ENCODE measurements around the gene RABAC1. TPM values are rescaled to one million over a fixed set of nuclear protein-coding genes. Genes with fewer than 3 reads are reported as not detected.
A peak's percentile ranks its signal among the peaks of the same experiment; 100 is the strongest.

Gene RABAC1
- total and polyA plus RNA-seq, 2 experiments from 2014 or later = 151 to 206 TPM

DNA sequence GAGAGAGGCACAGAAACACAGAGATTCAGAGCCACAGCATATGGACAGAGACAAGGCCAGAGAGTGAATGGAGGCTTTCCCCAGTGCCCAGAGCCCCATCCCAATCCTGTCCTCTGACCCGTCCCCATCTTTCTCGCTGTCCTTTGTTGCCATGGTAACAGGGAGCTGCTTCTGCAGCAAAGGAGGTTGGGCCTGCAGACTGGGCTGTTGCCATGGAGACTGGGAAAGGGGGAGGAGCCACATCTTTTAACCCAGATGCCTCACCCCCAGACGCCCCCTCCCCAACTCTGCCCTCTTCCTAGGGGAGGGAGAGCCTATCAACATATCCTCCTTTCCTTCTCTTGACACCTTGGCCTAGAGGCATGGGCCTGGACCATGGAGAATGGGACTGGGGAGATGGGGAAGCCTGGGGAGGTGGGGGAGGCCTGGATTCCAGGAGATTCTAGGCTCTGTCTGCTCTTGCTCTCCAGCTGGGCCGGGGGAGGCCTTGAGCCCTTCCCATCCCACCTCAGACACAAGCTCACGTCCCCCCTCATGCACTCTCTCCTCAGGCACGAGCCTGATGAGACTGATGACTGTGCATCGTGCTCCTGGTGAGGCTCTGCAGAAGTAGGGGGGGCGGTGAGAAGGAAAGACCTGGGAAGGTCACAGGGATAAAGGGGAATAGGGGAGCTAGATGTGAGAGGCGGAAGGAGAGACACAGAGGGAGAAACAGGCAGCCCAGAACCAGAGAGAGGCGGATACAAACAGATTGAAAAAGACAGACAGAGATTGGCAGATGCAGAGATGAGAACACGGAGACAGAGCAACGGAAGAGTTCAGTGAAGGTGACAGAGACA, 37.1 kb upstream of the RABAC1 start (continued):
- TF ChIP-seq REST (IDR thresholded peaks at IDR 0.05; ENCODE audit: unreplicated experiment) (no peak), EZH2phosphoT487 (IDR thresholded peaks at IDR 0.05; ENCODE audit: unreplicated experiment) (no peak), POLR2AphosphoS5 (IDR thresholded peaks at IDR 0.05; ENCODE audit: low read depth) (no peak), ZNF331 (CRISPR knock-in tag; IDR thresholded peaks at IDR 0.05; ENCODE audit: low read depth) (no peak), JUNB (IDR thresholded peaks at IDR 0.05; ENCODE audit: unreplicated experiment) (no peak), ZNF114 (CRISPR knock-in tag; IDR thresholded peaks at IDR 0.05) (no peak)

- Histone ChIP-seq H3K4me2 (no peak overlapping the region; the same call in 1 of the 2 replicates), H3K4me1 (ENCODE audit: insufficient read depth) (peaks cover 22% of the 10 kb centered on the region), H3K27me3 (ENCODE audit: insufficient read depth) (peaks cover 56% of the 10 kb centered on the region), H3K4me3 (no peak overlapping the region), H4K20me1 (replicated peaks; ENCODE audit: insufficient read depth) (peaks cover 10% of the 10 kb centered on the region; the same call in 1 of the 2 replicates), H2AFZ (no peak overlapping the region), H3K36me3 (ENCODE audit: insufficient read depth) (no peaks in the 10 kb centered on the region; the same call in 1 of the 2 replicates), H3K9me2 (ENCODE audit: insufficient read depth) (no peaks in the 10 kb centered on the region), H3K79me2 (replicated peaks; ENCODE audit: insufficient read depth) (no peaks in the 10 kb centered on the region), H3K27ac (ENCODE audit: low read depth) (no peak overlapping the region), H3F3A (replicated peaks; ENCODE audit: low read depth) (peaks cover 27% of the 10 kb centered on the region; the same call in 1 of the 2 replicates)
- H3K36me3 Mint-ChIP-seq (ENCODE audit: low read depth) = no peaks in the 10 kb centered on the region; the same call in 2 of the 3 replicates
- peaks cover 59% of the 10 kb centered on the region for H3K27me3 Mint-ChIP-seq (ENCODE audit: insufficient read depth, low read depth, poor library complexity)
- DNase-seq (ENCODE audit: low spot score) (no peak), ATAC-seq (no peak)
- no peak overlapping the region for H3K27ac Mint-ChIP-seq
- H3K9me3 Mint-ChIP-seq = no peaks in the 10 kb centered on the region
- peaks cover 34% of the 10 kb centered on the region for H3K4me1 Mint-ChIP-seq
- H3K4me3 Mint-ChIP-seq = peak overlapping the region; percentile 28; the same call in 2 of the 3 replicates
- TF ChIP-seq, protein P1, sequence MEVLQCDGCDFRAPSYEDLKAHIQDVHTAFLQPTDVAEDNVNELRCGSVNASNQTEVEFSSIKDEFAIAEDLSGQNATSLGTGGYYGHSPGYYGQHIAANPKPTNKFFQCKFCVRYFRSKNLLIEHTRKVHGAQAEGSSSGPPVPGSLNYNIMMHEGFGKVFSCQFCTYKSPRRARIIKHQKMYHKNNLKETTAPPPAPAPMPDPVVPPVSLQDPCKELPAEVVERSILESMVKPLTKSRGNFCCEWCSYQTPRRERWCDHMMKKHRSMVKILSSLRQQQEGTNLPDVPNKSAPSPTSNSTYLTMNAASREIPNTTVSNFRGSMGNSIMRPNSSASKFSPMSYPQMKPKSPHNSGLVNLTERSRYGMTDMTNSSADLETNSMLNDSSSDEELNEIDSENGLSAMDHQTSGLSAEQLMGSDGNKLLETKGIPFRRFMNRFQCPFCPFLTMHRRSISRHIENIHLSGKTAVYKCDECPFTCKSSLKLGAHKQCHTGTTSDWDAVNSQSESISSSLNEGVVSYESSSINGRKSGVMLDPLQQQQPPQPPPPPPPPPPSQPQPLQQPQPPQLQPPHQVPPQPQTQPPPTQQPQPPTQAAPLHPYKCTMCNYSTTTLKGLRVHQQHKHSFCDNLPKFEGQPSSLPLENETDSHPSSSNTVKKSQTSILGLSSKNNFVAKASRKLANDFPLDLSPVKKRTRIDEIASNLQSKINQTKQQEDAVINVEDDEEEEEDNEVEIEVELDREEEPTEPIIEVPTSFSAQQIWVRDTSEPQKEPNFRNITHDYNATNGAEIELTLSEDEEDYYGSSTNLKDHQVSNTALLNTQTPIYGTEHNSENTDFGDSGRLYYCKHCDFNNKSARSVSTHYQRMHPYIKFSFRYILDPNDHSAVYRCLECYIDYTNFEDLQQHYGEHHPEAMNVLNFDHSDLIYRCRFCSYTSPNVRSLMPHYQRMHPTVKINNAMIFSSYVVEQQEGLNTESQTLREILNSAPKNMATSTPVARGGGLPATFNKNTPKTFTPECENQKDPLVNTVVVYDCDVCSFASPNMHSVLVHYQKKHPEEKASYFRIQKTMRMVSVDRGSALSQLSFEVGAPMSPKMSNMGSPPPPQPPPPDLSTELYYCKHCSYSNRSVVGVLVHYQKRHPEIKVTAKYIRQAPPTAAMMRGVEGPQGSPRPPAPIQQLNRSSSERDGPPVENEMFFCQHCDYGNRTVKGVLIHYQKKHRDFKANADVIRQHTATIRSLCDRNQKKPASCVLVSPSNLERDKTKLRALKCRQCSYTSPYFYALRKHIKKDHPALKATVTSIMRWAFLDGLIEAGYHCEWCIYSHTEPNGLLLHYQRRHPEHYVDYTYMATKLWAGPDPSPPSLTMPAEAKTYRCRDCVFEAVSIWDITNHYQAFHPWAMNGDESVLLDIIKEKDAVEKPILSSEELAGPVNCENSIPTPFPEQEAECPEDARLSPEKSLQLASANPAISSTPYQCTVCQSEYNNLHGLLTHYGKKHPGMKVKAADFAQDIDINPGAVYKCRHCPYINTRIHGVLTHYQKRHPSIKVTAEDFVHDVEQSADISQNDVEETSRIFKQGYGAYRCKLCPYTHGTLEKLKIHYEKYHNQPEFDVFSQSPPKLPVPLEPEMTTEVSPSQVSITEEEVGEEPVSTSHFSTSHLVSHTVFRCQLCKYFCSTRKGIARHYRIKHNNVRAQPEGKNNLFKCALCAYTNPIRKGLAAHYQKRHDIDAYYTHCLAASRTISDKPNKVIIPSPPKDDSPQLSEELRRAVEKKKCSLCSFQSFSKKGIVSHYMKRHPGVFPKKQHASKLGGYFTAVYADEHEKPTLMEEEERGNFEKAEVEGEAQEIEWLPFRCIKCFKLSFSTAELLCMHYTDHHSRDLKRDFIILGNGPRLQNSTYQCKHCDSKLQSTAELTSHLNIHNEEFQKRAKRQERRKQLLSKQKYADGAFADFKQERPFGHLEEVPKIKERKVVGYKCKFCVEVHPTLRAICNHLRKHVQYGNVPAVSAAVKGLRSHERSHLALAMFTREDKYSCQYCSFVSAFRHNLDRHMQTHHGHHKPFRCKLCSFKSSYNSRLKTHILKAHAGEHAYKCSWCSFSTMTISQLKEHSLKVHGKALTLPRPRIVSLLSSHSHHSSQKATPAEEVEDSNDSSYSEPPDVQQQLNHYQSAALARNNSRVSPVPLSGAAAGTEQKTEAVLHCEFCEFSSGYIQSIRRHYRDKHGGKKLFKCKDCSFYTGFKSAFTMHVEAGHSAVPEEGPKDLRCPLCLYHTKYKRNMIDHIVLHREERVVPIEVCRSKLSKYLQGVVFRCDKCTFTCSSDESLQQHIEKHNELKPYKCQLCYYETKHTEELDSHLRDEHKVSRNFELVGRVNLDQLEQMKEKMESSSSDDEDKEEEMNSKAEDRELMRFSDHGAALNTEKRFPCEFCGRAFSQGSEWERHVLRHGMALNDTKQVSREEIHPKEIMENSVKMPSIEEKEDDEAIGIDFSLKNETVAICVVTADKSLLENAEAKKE (CRISPR knock-in tag; IDR thresholded peaks at IDR 0.05) = no peak
- TF ChIP-seq EZH2 (IDR thresholded peaks at IDR 0.05; ENCODE audit: low read depth, unreplicated experiment) = no peak
- no peak for TF ChIP-seq NANOG (IDR thresholded peaks at IDR 0.05; ENCODE audit: borderline replicate concordance)
- no peak for TF ChIP-seq ZNF114 (CRISPR knock-in tag; IDR thresholded peaks at IDR 0.05)
- TF ChIP-seq, protein P2, sequence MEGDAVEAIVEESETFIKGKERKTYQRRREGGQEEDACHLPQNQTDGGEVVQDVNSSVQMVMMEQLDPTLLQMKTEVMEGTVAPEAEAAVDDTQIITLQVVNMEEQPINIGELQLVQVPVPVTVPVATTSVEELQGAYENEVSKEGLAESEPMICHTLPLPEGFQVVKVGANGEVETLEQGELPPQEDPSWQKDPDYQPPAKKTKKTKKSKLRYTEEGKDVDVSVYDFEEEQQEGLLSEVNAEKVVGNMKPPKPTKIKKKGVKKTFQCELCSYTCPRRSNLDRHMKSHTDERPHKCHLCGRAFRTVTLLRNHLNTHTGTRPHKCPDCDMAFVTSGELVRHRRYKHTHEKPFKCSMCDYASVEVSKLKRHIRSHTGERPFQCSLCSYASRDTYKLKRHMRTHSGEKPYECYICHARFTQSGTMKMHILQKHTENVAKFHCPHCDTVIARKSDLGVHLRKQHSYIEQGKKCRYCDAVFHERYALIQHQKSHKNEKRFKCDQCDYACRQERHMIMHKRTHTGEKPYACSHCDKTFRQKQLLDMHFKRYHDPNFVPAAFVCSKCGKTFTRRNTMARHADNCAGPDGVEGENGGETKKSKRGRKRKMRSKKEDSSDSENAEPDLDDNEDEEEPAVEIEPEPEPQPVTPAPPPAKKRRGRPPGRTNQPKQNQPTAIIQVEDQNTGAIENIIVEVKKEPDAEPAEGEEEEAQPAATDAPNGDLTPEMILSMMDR (conservative IDR thresholded peaks at IDR 0.05; ENCODE audit: low read depth in 2 of 2) = no peak
Observed at GRCh38 chr19:41994994-41995958, 36.2 kb upstream of the RABAC1 start.
